Measurements from ENCODE around the gene ORAI1. TPM values are rescaled to one million over a fixed set of nuclear protein-coding genes. Genes with fewer than 3 reads are reported as not detected.
"Not testable (repeated sequence)": the region's sequence is repeated elsewhere in the genome, so short reads cannot be mapped to it uniquely, and the experiment has no call there.

The ORAI1 gene
- total and polyA plus RNA-seq, 10 donors = 12.9 to 47.5 (median 33.9) TPM

DNA sequence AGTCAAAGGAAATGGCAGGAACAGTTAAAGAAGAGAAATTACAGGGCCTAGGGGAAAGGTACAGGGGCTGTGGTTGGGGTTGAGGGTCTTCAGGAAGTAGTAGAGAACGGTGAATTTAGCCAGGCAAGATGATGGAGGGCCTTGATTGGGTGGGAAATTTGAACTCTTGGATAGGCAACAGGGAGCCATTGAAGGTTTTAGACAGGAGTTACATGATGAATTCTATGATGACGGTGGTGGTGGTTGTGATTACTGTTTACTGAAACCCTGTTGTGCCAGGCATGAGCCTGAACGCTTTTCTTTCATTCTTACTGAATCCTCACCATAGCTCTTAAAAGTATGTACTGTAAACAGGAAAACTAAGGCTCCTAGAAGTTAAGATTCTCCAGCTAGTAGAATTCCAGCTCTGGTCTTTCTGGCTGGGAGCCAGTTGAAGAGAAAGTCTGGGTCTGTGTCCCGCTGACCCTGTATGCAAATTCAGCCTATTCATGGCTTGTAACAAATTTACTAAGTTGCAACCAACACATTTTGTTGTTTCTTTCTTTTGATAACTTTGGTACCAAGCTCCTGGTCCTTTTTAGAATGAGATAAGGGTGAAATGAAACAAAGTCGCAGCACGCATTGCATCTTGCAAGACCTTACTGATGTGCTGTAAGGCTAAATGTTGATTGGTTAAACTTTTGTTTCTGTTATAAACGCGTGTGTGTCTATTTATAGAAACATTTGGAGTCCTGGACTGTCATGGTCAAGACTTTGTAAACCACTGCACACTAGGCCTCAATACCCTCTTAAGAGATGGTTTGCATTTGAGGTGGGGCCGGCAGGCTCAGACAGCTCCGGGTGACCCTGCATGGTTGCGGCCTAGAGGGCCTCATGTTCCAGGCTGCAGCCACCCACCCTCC lies 6.0 kb downstream of the ORAI1 start:
- H3K36me3 ChIP-seq = peaks cover 0 to 26% (median 0%) of the 10 kb centered on the region in 6 donors
- H3K4me1 ChIP-seq = peaks cover 62 to 95% (median 85%) of the 10 kb centered on the region in 6 donors
- no peak for TF ChIP-seq POLR2AphosphoS5 (IDR thresholded peaks at IDR 0.05)
- no peak for TF ChIP-seq POLR2A (IDR thresholded peaks at IDR 0.05)
- TF ChIP-seq, protein P1, sequence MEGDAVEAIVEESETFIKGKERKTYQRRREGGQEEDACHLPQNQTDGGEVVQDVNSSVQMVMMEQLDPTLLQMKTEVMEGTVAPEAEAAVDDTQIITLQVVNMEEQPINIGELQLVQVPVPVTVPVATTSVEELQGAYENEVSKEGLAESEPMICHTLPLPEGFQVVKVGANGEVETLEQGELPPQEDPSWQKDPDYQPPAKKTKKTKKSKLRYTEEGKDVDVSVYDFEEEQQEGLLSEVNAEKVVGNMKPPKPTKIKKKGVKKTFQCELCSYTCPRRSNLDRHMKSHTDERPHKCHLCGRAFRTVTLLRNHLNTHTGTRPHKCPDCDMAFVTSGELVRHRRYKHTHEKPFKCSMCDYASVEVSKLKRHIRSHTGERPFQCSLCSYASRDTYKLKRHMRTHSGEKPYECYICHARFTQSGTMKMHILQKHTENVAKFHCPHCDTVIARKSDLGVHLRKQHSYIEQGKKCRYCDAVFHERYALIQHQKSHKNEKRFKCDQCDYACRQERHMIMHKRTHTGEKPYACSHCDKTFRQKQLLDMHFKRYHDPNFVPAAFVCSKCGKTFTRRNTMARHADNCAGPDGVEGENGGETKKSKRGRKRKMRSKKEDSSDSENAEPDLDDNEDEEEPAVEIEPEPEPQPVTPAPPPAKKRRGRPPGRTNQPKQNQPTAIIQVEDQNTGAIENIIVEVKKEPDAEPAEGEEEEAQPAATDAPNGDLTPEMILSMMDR (IDR thresholded peaks at IDR 0.05 in 8 of 11, conservative IDR thresholded peaks at IDR 0.05 in 3 of 11) = no peak
- 58 to 75% (median 68%) methylated on average over 11 of the region's 11 CpGs for whole genome bisulfite sequencing, 5 donors
- H3K4me3 ChIP-seq = no peak overlapping the region
- peak overlapping the region in 7 of 8 donors; percentile 43 to 99 (median 66) for H3K27ac ChIP-seq
- no peaks in the 10 kb centered on the region for H3K27me3 ChIP-seq (replicated peaks in 1 of 7)
- H3K9me3 ChIP-seq = no peaks in the 10 kb centered on the region
- intact Hi-C loops (cut with DNase I; ENCODE audit: low total_unique reads) = no loop called here
- DNase-seq = no peak

DNA sequence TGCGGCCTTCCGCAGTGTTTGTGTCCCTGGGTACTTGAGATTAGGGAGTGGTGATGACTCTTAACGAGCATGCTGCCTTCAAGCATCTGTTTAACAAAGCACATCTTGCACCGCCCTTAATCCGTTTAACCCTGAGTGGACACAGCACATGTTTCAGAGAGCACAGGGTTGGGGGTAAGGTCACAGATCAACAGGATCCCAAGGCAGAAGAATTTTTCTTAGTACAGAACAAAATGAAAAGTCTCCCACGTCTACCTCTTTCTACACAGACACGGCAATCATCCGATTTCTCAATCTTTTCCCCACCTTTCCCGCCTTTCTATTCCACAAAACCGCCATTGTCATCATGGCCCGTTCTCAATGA lies 7.5 kb downstream of the ORAI1 start:
- Histone ChIP-seq H3K4me1 (peaks cover 66 to 95% (median 85%) of the 10 kb centered on the region in 6 donors), H3K36me3 (peaks cover 0 to 26% (median 0%) of the 10 kb centered on the region in 6 donors)
- DNase-seq; H3K9me3 ChIP-seq; H3K27me3 ChIP-seq (replicated peaks in 1 of 7); H3K4me3 ChIP-seq; H3K27ac ChIP-seq; intact Hi-C loops (cut with DNase I; ENCODE audit: low total_unique reads): not testable (repeated sequence)
- WGBS, 5 donors = 40 to 86% (median 66%) methylated on average over 1 to 6 of the region's 11 CpGs

DNA sequence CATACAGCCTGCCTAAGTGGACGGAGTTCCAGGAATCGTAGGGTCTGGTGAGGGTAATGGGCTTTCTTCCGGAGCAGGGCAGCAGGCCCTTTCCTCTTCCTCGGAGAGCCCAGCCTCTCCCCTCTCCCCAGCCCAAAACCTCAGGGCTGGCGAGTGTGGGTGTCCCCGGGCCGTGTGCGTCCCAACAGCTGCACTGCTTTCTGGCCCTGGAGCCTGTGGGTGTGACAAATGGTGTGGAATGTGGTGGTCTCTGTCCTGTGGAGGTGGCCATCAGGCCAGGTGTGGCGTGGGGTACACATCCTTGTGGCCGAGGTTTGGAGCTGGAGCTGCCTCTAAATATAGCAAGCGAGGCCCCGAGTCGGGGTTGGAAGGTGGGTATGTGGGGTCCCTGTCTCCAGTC lies 8.5 kb downstream of the ORAI1 start:
- Histone ChIP-seq H3K27ac (peak overlapping the region in 3 of 8 donors; percentile 2 to 53 (median 40)), H3K4me3 (no peak overlapping the region), H3K36me3 (peaks cover 0 to 27% (median 0%) of the 10 kb centered on the region in 6 donors), H3K9me3 (no peaks in the 10 kb centered on the region), H3K27me3 (replicated peaks in 1 of 7) (no peaks in the 10 kb centered on the region), H3K4me1 (peaks cover 56 to 91% (median 76%) of the 10 kb centered on the region in 6 donors)
- 50 to 64% (median 63%) methylated on average over 10 to 13 of the region's 13 CpGs for WGBS, 5 donors
- no peak for DNase-seq
- intact Hi-C loops (cut with DNase I; ENCODE audit: low total_unique reads) = no loop called here
- no peak for TF ChIP-seq POLR2A (IDR thresholded peaks at IDR 0.05)
- TF ChIP-seq, protein P1 (IDR thresholded peaks at IDR 0.05 in 8 of 11, conservative IDR thresholded peaks at IDR 0.05 in 3 of 11) = no peak
- peak in 1 of 3 donors; percentile 31 for TF ChIP-seq POLR2AphosphoS5 (IDR thresholded peaks at IDR 0.05)

DNA sequence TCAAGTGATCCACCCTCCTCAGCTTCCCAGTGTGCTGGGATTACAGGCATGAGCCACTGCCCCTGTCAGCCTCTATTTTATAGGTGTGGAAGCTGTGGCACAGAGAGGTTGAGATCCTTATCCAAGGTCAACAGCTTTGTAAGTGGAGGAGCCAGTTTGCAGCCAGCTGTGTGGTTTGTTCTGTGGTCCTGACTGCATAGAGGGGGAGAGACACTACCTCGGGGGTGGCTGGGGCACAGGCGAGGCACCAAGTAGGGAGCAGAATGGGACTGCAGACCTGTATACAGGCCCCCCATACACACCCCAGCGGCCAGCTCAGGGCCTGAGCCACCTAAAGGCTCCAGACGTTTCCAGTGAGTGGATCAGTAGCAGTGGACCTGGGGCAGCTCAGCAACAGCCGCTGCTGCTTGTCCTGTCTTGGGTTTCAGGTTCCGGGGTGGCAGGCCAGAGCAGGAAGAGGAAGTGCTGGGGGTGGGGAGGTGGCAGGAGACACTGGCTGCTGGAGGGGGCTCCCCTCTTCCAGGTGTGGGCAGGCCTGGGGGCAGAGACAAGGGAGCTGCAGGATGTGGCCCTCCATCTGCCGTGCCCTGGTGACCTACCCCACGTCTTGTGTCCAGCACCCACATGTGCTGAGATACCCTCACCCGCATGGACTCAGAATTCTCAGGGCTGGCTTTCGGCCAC lies 11.0 kb downstream of the ORAI1 start:
- no peak for TF ChIP-seq POLR2A (IDR thresholded peaks at IDR 0.05)
- TF ChIP-seq POLR2AphosphoS5 (IDR thresholded peaks at IDR 0.05) = peak; percentile 71 to 75 (median 72)
- Histone ChIP-seq H3K4me1 (peaks cover 31 to 82% (median 51%) of the 10 kb centered on the region in 6 donors), H3K36me3 (peaks cover 0 to 45% (median 15%) of the 10 kb centered on the region in 6 donors), H3K9me3 (no peaks in the 10 kb centered on the region), H3K27ac (peak overlapping the region; percentile 44 to 93 (median 84)), H3K27me3 (replicated peaks in 1 of 7) (no peaks in the 10 kb centered on the region), H3K4me3 (peak overlapping the region in 2 of 8 donors; percentile 8 to 52)
- DNase-seq = peak; percentile 95
- WGBS, 5 donors = 30 to 36% (median 32%) methylated on average over 5 to 10 of the region's 10 CpGs
- intact Hi-C loops (cut with DNase I; ENCODE audit: low total_unique reads) = no loop called here
